Activated effector memory CD4-positive, alpha-beta T cell treated with anti-CD3 and anti-CD28 coated beads, Interleukin-2, amount 50 U/mL, for 16 hours (primary cell): ENCODE results near the gene PTPRE.

Experiments used
- DNase-seq: peaks from one replicate; pipeline ENCODE4 v3.0.0-alpha.2; 2020

The PTPRE gene

GRCh38 chr10:128029731-128030369 is 122.9 kb downstream of the PTPRE start:
- DNase-seq, result peak; percentile 30

DNA sequence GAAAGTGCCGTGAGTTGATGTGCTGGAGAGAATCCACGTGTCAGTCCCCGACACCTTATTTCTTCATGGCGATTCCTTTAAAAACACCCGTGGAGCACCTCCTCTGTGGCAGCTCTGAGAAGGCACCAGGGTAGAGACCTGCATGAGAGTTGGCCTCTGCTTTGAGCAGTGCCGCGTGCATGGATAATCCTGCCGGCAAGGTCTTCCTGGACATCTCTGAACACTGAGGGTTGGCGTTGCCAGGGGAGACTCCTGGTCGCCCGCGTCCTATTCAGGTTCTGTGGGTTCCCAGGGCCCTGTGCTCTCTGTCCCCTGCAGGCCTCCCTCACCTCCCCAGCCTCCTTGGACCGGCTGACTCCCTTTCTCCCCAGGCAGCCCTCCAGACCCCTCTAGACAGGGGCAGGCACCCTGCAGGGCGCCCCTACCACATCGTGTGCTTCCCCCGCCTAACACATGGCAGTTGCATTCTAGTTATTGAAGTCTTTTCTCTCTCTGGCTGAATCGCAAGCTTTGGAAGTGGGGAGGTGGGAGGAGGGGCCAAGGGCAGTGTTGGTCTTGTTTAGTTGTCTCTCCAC is 123.7 kb downstream of the PTPRE start:
- DNase-seq, result peak; percentile 51

DNA sequence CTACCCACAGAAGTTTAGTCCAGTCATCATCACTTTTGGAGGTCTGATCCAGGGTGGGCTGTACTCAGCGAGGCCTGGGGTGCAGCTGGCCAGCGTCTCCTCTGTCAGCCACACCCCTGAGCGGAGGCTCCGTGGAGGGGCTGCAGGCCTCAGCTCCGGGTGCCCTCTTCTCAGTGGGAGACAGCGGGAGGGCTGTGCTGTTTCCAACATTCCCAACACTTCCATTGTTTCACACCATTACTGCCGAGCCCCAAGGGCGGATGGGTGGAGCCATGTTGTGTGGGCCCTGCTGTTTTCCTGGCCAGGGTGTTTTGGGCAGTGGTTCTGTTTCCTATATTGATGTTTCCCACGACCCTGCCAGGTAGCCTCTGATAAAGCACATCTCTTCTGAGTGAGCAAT is 124.3 kb downstream of the PTPRE start:
- peak; percentile 39 for DNase-seq

DNA sequence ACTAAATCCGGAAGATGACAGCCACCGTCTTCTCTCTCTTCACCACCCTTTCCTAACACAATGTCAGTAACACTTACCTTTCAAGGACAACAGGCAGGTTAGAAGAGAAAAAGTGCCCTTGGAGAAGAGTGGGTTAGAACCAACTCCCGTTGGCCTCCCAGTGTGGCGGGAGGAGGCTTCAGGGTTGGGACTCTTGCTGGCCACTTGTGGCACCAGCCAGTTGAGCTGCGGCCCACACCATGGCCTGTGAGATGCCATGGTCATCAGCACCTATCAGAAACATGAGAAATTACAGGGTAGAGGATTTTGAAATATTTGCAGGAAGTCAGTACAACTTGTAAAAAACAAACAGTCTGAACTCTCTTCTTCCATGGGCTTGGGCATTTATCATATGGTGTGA is 125.6 kb downstream of the PTPRE start:
- DNase-seq, result no peak

DNA sequence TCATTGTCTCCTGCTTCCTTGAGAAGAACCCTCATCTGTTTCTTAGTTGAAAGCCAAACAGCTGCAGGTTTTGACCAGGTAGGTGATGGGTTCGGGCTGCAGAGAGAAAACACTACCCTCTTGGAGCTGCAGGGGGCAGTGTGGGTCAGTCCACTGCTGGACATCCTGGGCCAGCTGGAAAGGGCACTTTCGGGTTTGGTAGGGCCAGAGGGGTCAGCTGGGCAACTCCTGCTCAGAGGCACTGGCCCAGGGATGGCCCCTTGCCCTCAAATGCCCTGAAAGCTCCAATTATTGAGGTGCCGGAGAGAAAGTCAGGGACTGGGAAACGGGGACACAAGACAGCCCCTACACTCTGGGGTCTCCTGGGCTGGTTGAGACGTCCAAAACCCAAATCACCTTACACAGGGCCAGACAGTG is 128.7 kb downstream of the PTPRE start:
- DNase-seq, result peak; percentile 85

- DNase-seq, result no peak
Observed at GRCh38 chr10:128036011-128036615, 129.2 kb downstream of the PTPRE start.

GRCh38 chr10:128036746-128037543 is 130.0 kb downstream of the PTPRE start:
- DNase-seq, result no peak

DNA sequence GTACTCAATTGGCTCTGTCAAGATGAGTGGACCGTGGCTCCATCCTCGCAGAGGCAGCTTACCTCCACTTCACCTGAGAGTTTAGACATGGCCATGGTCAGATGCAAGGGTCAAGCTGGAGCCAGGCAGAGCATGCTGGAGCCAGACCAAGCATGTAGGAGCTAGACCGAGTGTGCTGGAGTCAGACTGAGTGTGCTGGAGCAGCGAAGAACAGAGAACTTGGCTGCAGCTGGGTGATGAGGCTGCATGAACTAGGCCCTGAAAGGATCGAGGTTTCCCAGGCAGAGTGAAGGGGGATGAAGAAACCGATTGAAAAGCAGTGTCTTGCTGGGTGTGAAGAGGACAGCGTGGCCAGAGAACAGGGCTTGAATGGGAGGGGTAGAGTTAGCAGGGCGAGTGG is 133.2 kb downstream of the PTPRE start:
- no peak for DNase-seq

GRCh38 chr10:128040681-128041080 is 133.8 kb downstream of the PTPRE start:
- DNase-seq, result no peak

DNA sequence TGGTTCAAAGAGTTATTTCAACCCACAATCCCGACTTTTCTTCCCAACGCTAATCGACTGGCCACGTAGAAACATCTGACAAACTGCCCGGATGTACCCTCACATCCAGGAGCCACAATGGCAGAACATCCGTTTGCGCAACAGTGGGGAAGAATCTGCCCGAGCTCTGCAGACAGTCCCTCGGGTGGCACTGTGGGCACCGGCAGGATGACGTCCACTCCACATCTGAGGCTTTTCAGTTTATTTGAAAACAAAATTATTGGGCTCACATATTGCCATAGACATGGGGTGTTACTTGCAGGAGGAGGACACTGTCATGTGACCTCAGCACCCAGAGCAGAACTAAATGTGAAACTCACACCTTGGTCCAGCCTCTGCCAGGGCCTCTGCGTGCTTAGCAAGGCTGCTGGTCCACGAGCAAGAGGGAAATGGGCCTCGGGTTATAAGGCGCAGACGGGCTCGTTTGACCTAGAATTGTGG is 135.3 kb downstream of the PTPRE start:
- no peak for DNase-seq

DNA sequence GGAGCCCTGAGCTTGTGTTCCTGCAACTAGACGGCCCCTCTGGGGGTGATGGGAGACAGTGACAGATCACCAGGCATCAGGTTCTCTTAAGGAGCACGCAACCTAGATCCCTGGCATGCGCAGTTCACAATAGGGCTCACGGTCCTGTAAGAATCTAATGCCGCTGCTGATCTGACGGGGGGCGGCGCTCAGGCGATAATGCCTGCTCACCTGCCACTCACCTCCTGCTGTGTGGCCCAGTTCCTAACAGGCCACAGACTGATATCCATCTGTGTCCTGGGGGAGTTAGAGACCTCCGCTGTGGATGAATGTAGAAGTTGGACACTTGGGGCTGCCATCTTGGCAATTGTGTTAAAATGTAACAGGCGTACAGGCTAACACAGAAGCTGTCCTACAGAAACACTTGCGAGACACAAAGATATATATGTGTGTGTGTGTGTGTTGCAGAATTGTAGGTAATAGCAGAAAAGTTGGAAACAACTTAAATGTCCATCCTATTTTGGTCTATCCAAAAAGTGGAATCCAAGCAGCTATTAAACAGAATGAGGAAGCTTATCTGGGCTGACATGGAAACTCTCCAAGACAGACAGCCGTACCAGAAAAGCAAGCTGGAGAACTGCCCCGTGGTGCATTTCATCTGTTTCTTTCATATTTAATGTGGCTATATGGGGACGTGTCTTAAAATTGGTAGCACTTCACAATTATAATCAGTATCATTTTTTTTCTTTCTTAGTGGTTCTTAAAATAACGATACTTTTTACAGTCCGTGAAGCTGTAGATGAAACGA is 136.5 kb downstream of the PTPRE start:
- no peak for DNase-seq

- DNase-seq, result no peak
Observed at GRCh38 chr10:128044186-128044585, 137.3 kb downstream of the PTPRE start.

- no peak for DNase-seq
Observed at GRCh38 chr10:128044961-128045832, 138.3 kb downstream of the PTPRE start.

DNA sequence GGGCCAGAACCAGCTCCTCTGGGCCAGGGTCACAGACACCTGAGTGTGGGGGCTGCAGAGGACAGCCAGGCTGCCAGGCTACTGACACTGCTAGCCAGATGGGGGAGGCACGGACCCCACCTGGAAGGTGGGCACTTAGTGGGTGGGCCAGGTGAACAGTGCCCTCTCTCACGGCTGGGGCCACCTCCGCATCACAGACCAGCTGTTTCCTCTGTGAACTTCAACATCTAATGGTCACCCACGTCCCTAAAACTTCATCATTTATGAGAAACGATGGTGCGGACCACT is 138.9 kb downstream of the PTPRE start:
- no peak for DNase-seq

GRCh38 chr10:128046156-128046952 is 139.5 kb downstream of the PTPRE start:
- no peak for DNase-seq

GRCh38 chr10:128046953-128047290 is 140.0 kb downstream of the PTPRE start:
- DNase-seq, result no peak

GRCh38 chr10:128047351-128047750 is 140.4 kb downstream of the PTPRE start:
- peak; percentile 94 for DNase-seq

- peak; percentile 68 for DNase-seq
Observed at GRCh38 chr10:128047991-128048818, 141.3 kb downstream of the PTPRE start.

GRCh38 chr10:128048819-128049210 is 141.9 kb downstream of the PTPRE start:
- DNase-seq, result no peak
